Measurements from ENCODE around the gene ZNF491. TPM values are rescaled to one million over a fixed set of nuclear protein-coding genes. Genes with fewer than 3 reads are reported as not detected.

The ZNF491 gene
- total and polyA plus RNA-seq, 2 of the 4 experiments (the other 2 are of a cell fraction): 1.5 to 3.6 TPM

GRCh38 chr19:11749751-11750150 lies 48.6 kb upstream of the ZNF491 start:
- H3K27ac ChIP-seq (ENCODE audit: insufficient read depth, low read length): no peak overlapping the region
- no peaks in the 10 kb centered on the region for H3K27me3 ChIP-seq (ENCODE audit: control insufficient read depth, insufficient read depth, low read length)
- no peak overlapping the region for H2BK15ac ChIP-seq (ENCODE audit: low read depth, low read length)
- DNase-seq (no peak), ATAC-seq (ENCODE audit: low read depth) (no peak)
- no peak overlapping the region for H2AFZ ChIP-seq (replicated peaks; ENCODE audit: low read length, poor library complexity)
- CTCF ChIA-PET: no interaction called here
- H2BK120ac ChIP-seq (ENCODE audit: low read depth, low read length): no peak overlapping the region
- H3K9ac ChIP-seq (ENCODE audit: low read depth, low read length): no peak overlapping the region
- H3K4me3 ChIP-seq (ENCODE audit: insufficient read depth, low read depth, low read length): no peak overlapping the region
- no peak overlapping the region for H3K23ac ChIP-seq (ENCODE audit: low read depth, low read length)
- H4K91ac ChIP-seq (ENCODE audit: insufficient read depth, low read depth, low read length): no peak overlapping the region
- H3K36me3 ChIP-seq (ENCODE audit: control insufficient read depth, insufficient read depth, low read length): no peaks in the 10 kb centered on the region
- WGBS, 2 experiments (ENCODE audit: extremely low coverage in 2 of 2, insufficient read length in 1 of 2): no CpG with 5 or more reads among the region's 2 CpGs
- no peaks in the 10 kb centered on the region for H3K4me1 ChIP-seq (ENCODE audit: control insufficient read depth, insufficient read depth, low read length)
- no peak overlapping the region for H2BK20ac ChIP-seq (ENCODE audit: low read depth, low read length)
- intact Hi-C loops (cut with micrococcal nuclease): no loop called here
- H3K4me2 ChIP-seq (ENCODE audit: low read depth, low read length): no peak overlapping the region
- no peaks in the 10 kb centered on the region for H3K79me1 ChIP-seq (ENCODE audit: low read depth in 1 of 2, low read length in 2 of 2)
- no peak for TF ChIP-seq RFX5 (IDR thresholded peaks at IDR 0.05; ENCODE audit: low read depth, low read length)
- H3K9me1 ChIP-seq (ENCODE audit: insufficient read depth, low read length): no peaks in the 10 kb centered on the region
- no peak overlapping the region for H3K14ac ChIP-seq (replicated peaks; ENCODE audit: low read depth, low read length)
- H3K9me3 ChIP-seq (ENCODE audit: control insufficient read depth, insufficient read depth, low read length): no peaks in the 10 kb centered on the region; the same call in 1 of the 2 replicates
- BruUV-seq (replicated peaks): no TSS peak
- H4K8ac ChIP-seq (ENCODE audit: low read depth in 2 of 2, low read length in 2 of 2): no peak overlapping the region
- H2AK9ac ChIP-seq (replicated peaks; ENCODE audit: low read depth, low read length, poor library complexity): no peak overlapping the region
- dilution Hi-C loops (cut with HindIII; ENCODE audit: low sequenced_read_pairs, unreplicated experiment): no loop called here
- in situ Hi-C loops (cut with MboI; ENCODE audit: low sequenced_read_pairs): no loop called here
- H2BK5ac ChIP-seq (ENCODE audit: low read depth, low read length, poor library complexity, severe bottlenecking): no peak overlapping the region
- no peak overlapping the region for H3K4ac ChIP-seq (ENCODE audit: low read depth, low read length)
- no peak overlapping the region for H3K56ac ChIP-seq (ENCODE audit: extremely low read depth, insufficient read depth, low read length)
- POLR2A ChIA-PET (ENCODE audit: unreplicated experiment): no interaction called here
- H4K20me1 ChIP-seq (ENCODE audit: insufficient read depth, low read length): no peaks in the 10 kb centered on the region
- H4K5ac ChIP-seq (ENCODE audit: low read depth, low read length): no peak overlapping the region
- H2AK5ac ChIP-seq (ENCODE audit: low read depth, low read length): no peak overlapping the region
- no peak overlapping the region for H3K18ac ChIP-seq (ENCODE audit: low read depth, low read length)

Data from IMR-90 (cell line).